B cell (primary cell): Measurements from ENCODE around the gene PTH2. TPM values are rescaled to one million over a fixed set of nuclear protein-coding genes. Genes with fewer than 3 reads are reported as not detected.

ENCODE experiments used
- ATAC-seq: fragments of 200-7000 bp; cut with Tn5 transposase; one replicate; pipeline ENCODE4 v1.10.0; 2021; ENCODE audit warnings: low read depth, mild to moderate bottlenecking, moderate number of reproducible peaks, moderate library complexity
- CTCF ChIA-PET: fragments of 350-600 bp; sonication (Branson Sonifier 250); formaldehyde crosslinking; loops from one replicate; lab custom pipeline; 2021; ENCODE audit warnings: antibody characterized with exemption, inconsistent platforms; lab: Charles Lee
- POLR2A ChIA-PET: fragments of 350-600 bp; sonication (Branson Sonifier 250); formaldehyde crosslinking; loops from one replicate; lab custom pipeline; 2021; ENCODE audit warnings: antibody characterized with exemption; lab: Charles Lee
- DNase-seq: peaks from one replicate; pipeline ENCODE4 v3.0.0; 2013
- H2AFZ ChIP-seq: 2 replicates; pipeline ENCODE4 v1.6.1; 2012; ENCODE audit warnings: mild to moderate bottlenecking, low read depth, low read length; ENCODE audit not compliant: insufficient read depth, poor library complexity, severe bottlenecking
- H3K27ac ChIP-seq, 2 donors: 1 replicate in 1 of 2; 2 replicates in 1 of 2; pipeline ENCODE4 v1.5.1; 2012 to 2013; ENCODE audit warnings: low read length in 2 of 2, mild to moderate bottlenecking in 2 of 2, moderate library complexity in 1 of 2
- H3K27me3 ChIP-seq, 4 experiments: fragments of 200-600 bp in 1 of 4; sonication (generic) in 1 of 4; replicated peaks in 1 of 4; 1 replicate in 2 of 4; 2 replicates in 2 of 4; pipeline versions ENCODE4 v1.6.1 to v1.7.0; 2013 to 2016; ENCODE audit warnings: low read length in 3 of 4, mild to moderate bottlenecking in 2 of 4, mixed read lengths in 1 of 4, moderate library complexity in 1 of 4; ENCODE audit not compliant: insufficient read depth in 4 of 4, control insufficient read depth in 3 of 4; ENCODE audit errors: control extremely low read depth in 1 of 4
- H3K36me3 ChIP-seq, 2 experiments: replicated peaks in 1 of 2; 1 replicate in 1 of 2; 2 replicates in 1 of 2; pipeline versions ENCODE4 v1.6.1 to v1.7.1; 2013; ENCODE audit warnings: low read length in 1 of 2; ENCODE audit not compliant: insufficient read depth in 2 of 2, control insufficient read depth in 1 of 2; ENCODE audit errors: control extremely low read depth in 1 of 2, extremely low read depth in 1 of 2
- H3K4me1 ChIP-seq, 2 donors: fragments of 200-600 bp in 1 of 2; sonication (generic) in 1 of 2; 1 replicate in 1 of 2; 2 replicates in 1 of 2; pipeline versions ENCODE4 v1.5.1 to v1.6.1; 2013 to 2017; ENCODE audit warnings: low read length in 2 of 2; ENCODE audit not compliant: control insufficient read depth in 2 of 2, insufficient read depth in 2 of 2
- H3K4me2 ChIP-seq: replicated peaks from 2 replicates; pipeline ENCODE3; 2012; ENCODE audit warnings: mild to moderate bottlenecking, low read depth, low read length; ENCODE audit not compliant: poor library complexity, severe bottlenecking
- H3K4me3 ChIP-seq, 5 experiments: fragments of 200-600 bp in 1 of 5; sonication (generic) in 1 of 5; 1 replicate in 3 of 5; 2 replicates in 2 of 5; pipeline versions ENCODE4 v1.5.1 to v1.7.0; 2011 to 2016; ENCODE audit warnings: low read length in 4 of 5, mild to moderate bottlenecking in 4 of 5, low read depth in 2 of 5, control low read depth in 1 of 5, moderate library complexity in 1 of 5; ENCODE audit not compliant: insufficient read depth in 1 of 5; ENCODE audit errors: control extremely low read depth in 1 of 5, extremely low read depth in 1 of 5
- H3K79me2 ChIP-seq: fragments of 200-600 bp; sonication (generic); one replicate; pipeline ENCODE4 v1.6.0; 2016; ENCODE audit warnings: low read length; ENCODE audit not compliant: control insufficient read depth, insufficient read depth
- H3K9ac ChIP-seq: fragments of 200-600 bp; sonication (generic); 2 replicates; pipeline ENCODE4 v1.6.1; 2017; ENCODE audit warnings: mild to moderate bottlenecking, low read length, moderate library complexity
- H3K9me3 ChIP-seq, 3 donors: one replicate each; pipeline versions ENCODE4 v1.6.1 to v1.7.1; 2013; ENCODE audit warnings: low read length in 2 of 3; ENCODE audit not compliant: control insufficient read depth in 2 of 3, insufficient read depth in 1 of 3; ENCODE audit errors: control extremely low read depth in 1 of 3
- H4K20me1 ChIP-seq: 2 replicates; pipeline ENCODE4 v1.6.0; 2012; ENCODE audit warnings: mild to moderate bottlenecking, low read length; ENCODE audit not compliant: insufficient read depth, control insufficient read depth, poor library complexity, severe bottlenecking
- H3K27ac Mint-ChIP-seq: one replicate; pipeline ENCODE4 v1.8.0; 2021; ENCODE audit warnings: mixed read lengths
- H3K27me3 Mint-ChIP-seq: one replicate; pipeline ENCODE4 v1.8.0; 2021; ENCODE audit warnings: mixed read lengths
- H3K4me1 Mint-ChIP-seq: one replicate; pipeline ENCODE4 v1.8.0; 2021; ENCODE audit warnings: mixed read lengths
- H3K4me3 Mint-ChIP-seq: one replicate; pipeline ENCODE4 v1.8.0; 2021; ENCODE audit warnings: mixed read lengths
- H3K9me3 Mint-ChIP-seq: one replicate; pipeline ENCODE4 v1.8.0; 2022; ENCODE audit warnings: mixed read lengths; ENCODE audit not compliant: insufficient read depth
- EZH2 ChIP-seq: IDR thresholded peaks from 2 replicates; pipeline ENCODE4 v1.6.1; 2012; ENCODE audit warnings: borderline replicate concordance, low read depth, mild to moderate bottlenecking, moderate library complexity, low read length; ENCODE audit not compliant: insufficient read depth, poor library complexity, severe bottlenecking
- WGBS: methylation state at CpG from one replicate; pipeline ENCODE4 v1.1.5; 2013; ENCODE audit warnings: missing lambda C conversion rate; ENCODE audit not compliant: insufficient coverage; 5-methylcytosine and 5-hydroxymethylcytosine counted together
- intact Hi-C: fragments of 100-400 bp; cut with micrococcal nuclease; formaldehyde crosslinking; loops from one replicate; pipeline ENCODE4 v1.10.0; 2022
- polyA plus RNA-seq: library from polyadenylated mRNA; depleted of rRNA; stranded (reverse); fragments of >200 nt; gene quantifications from 2 replicates; pipeline ENCODE4 v1.2.3, GENCODE V29; 2012
- total RNA-seq, 2 donors: library from RNA; stranded (reverse); fragments of 120-200 nt in 1 of 2; gene quantifications; 1 replicate in 1 of 2; 2 replicates in 1 of 2; pipeline versions ENCODE4 v1.2.3 to v1.2.4, GENCODE V29; 2013 to 2022
- TF ChIP-seq, protein P1 (sequence below): fragments of 200-600 bp; IDR thresholded peaks from one replicate; pipeline ENCODE4 v1.8.0; 2022; ENCODE audit warnings: antibody characterized with exemption, mild to moderate bottlenecking

The PTH2 gene
- total and polyA plus RNA-seq, 2 donors (not counting 1 experiment from before 2014, with no cell fraction given): not detected

DNA sequence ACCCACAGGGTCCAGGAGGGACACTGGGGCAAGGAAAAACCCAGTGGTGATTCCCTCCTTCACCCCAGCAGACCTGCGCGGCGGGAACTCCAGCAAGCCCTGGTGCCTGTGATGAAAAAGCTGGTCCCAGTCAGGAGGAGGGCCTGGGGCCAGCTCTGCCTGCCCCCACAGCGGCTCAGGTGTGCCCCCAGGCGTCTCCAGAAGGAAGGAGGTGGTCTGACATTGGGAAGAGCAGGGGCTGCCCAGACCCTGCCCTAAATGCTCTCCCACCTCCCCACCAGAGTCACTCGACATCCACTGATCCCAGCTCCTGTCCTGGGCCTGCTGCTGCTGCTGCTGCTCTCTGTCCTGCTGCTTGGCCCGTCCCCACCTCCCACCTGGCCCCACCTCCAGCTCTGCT, 6.2 kb downstream of the PTH2 start:
- Histone ChIP-seq H3K36me3 (no peaks in the 10 kb centered on the region), H3K9ac (no peak overlapping the region), H3K4me3 (no peak overlapping the region), H3K4me1 (peaks cover 22 to 38% of the 10 kb centered on the region in 2 donors), H4K20me1 (no peaks in the 10 kb centered on the region), H2AFZ (no peak overlapping the region), H3K79me2 (no peaks in the 10 kb centered on the region), H3K4me2 (no peak overlapping the region), H3K9me3 (peaks cover 0 to 16% (median 0%) of the 10 kb centered on the region in 3 donors), H3K27me3 (peaks cover 0 to 58% (median 35%) of the 10 kb centered on the region in 4 experiments), H3K27ac (no peak overlapping the region)
- H3K27me3 Mint-ChIP-seq: peaks cover 44% of the 10 kb centered on the region
- intact Hi-C loops: no loop called here
- H3K4me1 Mint-ChIP-seq: peaks cover 37% of the 10 kb centered on the region
- TF ChIP-seq EZH2: no peak
- TF ChIP-seq, protein P1, sequence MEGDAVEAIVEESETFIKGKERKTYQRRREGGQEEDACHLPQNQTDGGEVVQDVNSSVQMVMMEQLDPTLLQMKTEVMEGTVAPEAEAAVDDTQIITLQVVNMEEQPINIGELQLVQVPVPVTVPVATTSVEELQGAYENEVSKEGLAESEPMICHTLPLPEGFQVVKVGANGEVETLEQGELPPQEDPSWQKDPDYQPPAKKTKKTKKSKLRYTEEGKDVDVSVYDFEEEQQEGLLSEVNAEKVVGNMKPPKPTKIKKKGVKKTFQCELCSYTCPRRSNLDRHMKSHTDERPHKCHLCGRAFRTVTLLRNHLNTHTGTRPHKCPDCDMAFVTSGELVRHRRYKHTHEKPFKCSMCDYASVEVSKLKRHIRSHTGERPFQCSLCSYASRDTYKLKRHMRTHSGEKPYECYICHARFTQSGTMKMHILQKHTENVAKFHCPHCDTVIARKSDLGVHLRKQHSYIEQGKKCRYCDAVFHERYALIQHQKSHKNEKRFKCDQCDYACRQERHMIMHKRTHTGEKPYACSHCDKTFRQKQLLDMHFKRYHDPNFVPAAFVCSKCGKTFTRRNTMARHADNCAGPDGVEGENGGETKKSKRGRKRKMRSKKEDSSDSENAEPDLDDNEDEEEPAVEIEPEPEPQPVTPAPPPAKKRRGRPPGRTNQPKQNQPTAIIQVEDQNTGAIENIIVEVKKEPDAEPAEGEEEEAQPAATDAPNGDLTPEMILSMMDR: no peak
- no peaks in the 10 kb centered on the region for H3K9me3 Mint-ChIP-seq
- WGBS: 80% methylated on average over 7 of the region's 7 CpGs
- POLR2A ChIA-PET: interaction anchor here (1.0 to 2.0 kb wide), 2 partner anchors 8 to 13 kb away, joined by 4 read pairs; partner anchors contain the start of gene GFY
- CTCF ChIA-PET: interaction anchor here (1.0 to 3.2 kb wide), 5 partner anchors 8 to 116 kb away, joined by 3 to 12 read pairs (median 5); no protein-coding TSS in a partner anchor
- no peak for ATAC-seq
- H3K4me3 Mint-ChIP-seq: no peak overlapping the region
- no peak for DNase-seq
- H3K27ac Mint-ChIP-seq: peak overlapping the region; percentile 20

DNA sequence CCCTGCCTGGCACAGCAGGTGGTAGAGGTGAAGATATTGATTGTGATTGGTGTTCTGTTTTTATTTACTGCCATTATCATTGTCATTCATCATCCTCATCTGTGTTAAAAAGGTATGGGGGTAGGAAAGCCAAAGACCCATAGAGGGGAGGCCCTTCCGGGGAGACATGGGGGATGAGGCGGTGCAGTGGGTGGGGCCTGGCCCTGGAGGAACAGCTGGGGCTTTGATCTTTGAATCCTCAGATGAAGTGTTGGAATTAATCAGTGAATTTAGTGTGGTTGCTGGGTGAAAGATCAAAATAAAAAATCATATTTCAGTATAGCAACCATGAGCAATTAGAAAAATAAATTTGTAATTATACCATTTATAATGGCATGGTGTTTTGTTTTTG, 7.4 kb downstream of the PTH2 start:
- intact Hi-C loops: no loop called here
- no CpG with 5 or more reads among the region's 2 CpGs for WGBS
- no peak overlapping the region for H3K27ac Mint-ChIP-seq
- H3K27ac ChIP-seq: no peak overlapping the region
- no peaks in the 10 kb centered on the region for H3K79me2 ChIP-seq
- no peaks in the 10 kb centered on the region for H3K9me3 Mint-ChIP-seq
- TF ChIP-seq EZH2: no peak
- TF ChIP-seq, protein P1: no peak
- peaks cover 20 to 38% of the 10 kb centered on the region in 2 donors for H3K4me1 ChIP-seq
- POLR2A ChIA-PET: interaction anchor here (1.0 to 2.0 kb wide), 2 partner anchors 9 to 12 kb away, joined by 4 read pairs; partner anchors contain the start of gene GFY
- DNase-seq (no peak), ATAC-seq (no peak)
- peaks cover 0 to 45% (median 23%) of the 10 kb centered on the region in 4 experiments for H3K27me3 ChIP-seq
- H4K20me1 ChIP-seq: no peaks in the 10 kb centered on the region
- no peak overlapping the region for H3K4me2 ChIP-seq
- no peak overlapping the region for H3K4me3 ChIP-seq
- no peak overlapping the region for H3K9ac ChIP-seq
- CTCF ChIA-PET: interaction anchor here (1.3 to 3.2 kb wide), 2 partner anchors 24 to 115 kb away, joined by 5 to 12 read pairs; no protein-coding TSS in a partner anchor
- H2AFZ ChIP-seq: no peak overlapping the region
- no peak overlapping the region for H3K4me3 Mint-ChIP-seq
- no peaks in the 10 kb centered on the region for H3K36me3 ChIP-seq
- peaks cover 36% of the 10 kb centered on the region for H3K4me1 Mint-ChIP-seq
- H3K27me3 Mint-ChIP-seq: peaks cover 31% of the 10 kb centered on the region
- peaks cover 0 to 11% (median 0%) of the 10 kb centered on the region in 3 donors for H3K9me3 ChIP-seq
